Measurements from ENCODE around the gene DOCK3. TPM values are rescaled to one million over a fixed set of nuclear protein-coding genes. Genes with fewer than 3 reads are reported as not detected.

DOCK3 gene
- total and polyA plus RNA-seq, 4 donors, result 0.01 to 0.08 (median 0.06) TPM; not detected in 1

- H3K9ac ChIP-seq (ENCODE audit: low read depth in 1 of 2, low read length in 2 of 2), result no peak overlapping the region
- H3K36me3 ChIP-seq (ENCODE audit: control insufficient read depth in 4 of 4, insufficient read depth in 3 of 4, low read depth in 1 of 4, low read length in 3 of 4), result no peaks in the 10 kb centered on the region
- TF ChIP-seq RAD21 (IDR thresholded peaks at IDR 0.05) (no peak), REST (IDR thresholded peaks at IDR 0.05) (no peak), CTCF (IDR thresholded peaks at IDR 0.05; ENCODE audit: low read depth, low read length, missing input control) (no peak), RXRA (IDR thresholded peaks at IDR 0.05) (no peak), FOXA1 (IDR thresholded peaks at IDR 0.05) (no peak), FOXA2 (IDR thresholded peaks at IDR 0.05) (no peak), TAF1 (conservative IDR thresholded peaks at IDR 0.05) (no peak), NR2F2 (IDR thresholded peaks at IDR 0.05) (no peak), EGR1 (IDR thresholded peaks at IDR 0.05; ENCODE audit: low read depth in 2 of 2) (no peak), SP1 (IDR thresholded peaks at IDR 0.05) (no peak), ATF3 (IDR thresholded peaks at IDR 0.05) (no peak), JUND (IDR thresholded peaks at IDR 0.05) (no peak), GABPA (IDR thresholded peaks at IDR 0.05 in 1 of 2, conservative IDR thresholded peaks at IDR 0.05 in 1 of 2) (no peak)
- TF ChIP-seq, protein P1, sequence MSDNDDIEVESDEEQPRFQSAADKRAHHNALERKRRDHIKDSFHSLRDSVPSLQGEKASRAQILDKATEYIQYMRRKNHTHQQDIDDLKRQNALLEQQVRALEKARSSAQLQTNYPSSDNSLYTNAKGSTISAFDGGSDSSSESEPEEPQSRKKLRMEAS (IDR thresholded peaks at IDR 0.05), result no peak
- TF ChIP-seq, protein P2, sequence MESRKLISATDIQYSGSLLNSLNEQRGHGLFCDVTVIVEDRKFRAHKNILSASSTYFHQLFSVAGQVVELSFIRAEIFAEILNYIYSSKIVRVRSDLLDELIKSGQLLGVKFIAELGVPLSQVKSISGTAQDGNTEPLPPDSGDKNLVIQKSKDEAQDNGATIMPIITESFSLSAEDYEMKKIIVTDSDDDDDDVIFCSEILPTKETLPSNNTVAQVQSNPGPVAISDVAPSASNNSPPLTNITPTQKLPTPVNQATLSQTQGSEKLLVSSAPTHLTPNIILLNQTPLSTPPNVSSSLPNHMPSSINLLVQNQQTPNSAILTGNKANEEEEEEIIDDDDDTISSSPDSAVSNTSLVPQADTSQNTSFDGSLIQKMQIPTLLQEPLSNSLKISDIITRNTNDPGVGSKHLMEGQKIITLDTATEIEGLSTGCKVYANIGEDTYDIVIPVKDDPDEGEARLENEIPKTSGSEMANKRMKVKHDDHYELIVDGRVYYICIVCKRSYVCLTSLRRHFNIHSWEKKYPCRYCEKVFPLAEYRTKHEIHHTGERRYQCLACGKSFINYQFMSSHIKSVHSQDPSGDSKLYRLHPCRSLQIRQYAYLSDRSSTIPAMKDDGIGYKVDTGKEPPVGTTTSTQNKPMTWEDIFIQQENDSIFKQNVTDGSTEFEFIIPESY (IDR thresholded peaks at IDR 0.05), result no peak
- H3K27ac ChIP-seq (ENCODE audit: low read depth in 1 of 2, low read length in 2 of 2), result no peak overlapping the region
- no peaks in the 10 kb centered on the region for H3K27me3 ChIP-seq (ENCODE audit: control insufficient read depth in 4 of 4, insufficient read depth in 4 of 4, low read length in 3 of 4)
- 74% methylated on average over 1 of the region's 1 CpG for WGBS
- H3K9me3 ChIP-seq (ENCODE audit: control insufficient read depth in 4 of 4, low read length in 3 of 4), result no peaks in the 10 kb centered on the region
- H3K4me3 ChIP-seq (ENCODE audit: low read depth in 1 of 3, low read length in 3 of 3), result no peak overlapping the region
- H3K4me1 ChIP-seq (ENCODE audit: control insufficient read depth in 4 of 4, insufficient read depth in 4 of 4, low read length in 3 of 4), result no peaks in the 10 kb centered on the region
- DNase-seq (ENCODE audit: low spot score), result no peak
These were observed 679.0 kb downstream of the DOCK3 start for GRCh38 chr3:51353691-51354090.

DNA sequence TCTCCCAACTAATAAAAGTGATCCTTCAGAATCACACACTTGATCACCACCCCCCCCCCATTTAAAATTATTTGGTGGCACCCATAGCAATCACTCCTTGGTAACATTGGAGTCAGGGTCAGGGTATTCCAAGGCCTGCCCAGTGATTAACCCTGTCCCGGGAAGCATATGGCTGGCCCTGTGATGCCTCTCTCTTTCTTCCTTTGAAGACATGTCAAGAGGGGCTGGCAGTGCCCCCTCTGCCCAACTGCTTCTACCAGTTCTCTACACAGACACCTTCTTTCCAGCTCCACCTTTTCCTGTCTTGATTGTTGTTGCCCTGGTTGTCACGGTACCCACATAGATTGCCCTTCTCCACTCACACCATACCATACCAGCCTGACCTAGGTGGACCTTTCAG is 679.4 kb downstream of the DOCK3 start:
- WGBS, result 94% methylated on average over 2 of the region's 2 CpGs
- Histone ChIP-seq H3K36me3 (ENCODE audit: control insufficient read depth in 4 of 4, insufficient read depth in 3 of 4, low read depth in 1 of 4, low read length in 3 of 4) (no peaks in the 10 kb centered on the region), H3K9ac (ENCODE audit: low read depth in 1 of 2, low read length in 2 of 2) (no peak overlapping the region), H3K4me3 (ENCODE audit: low read depth in 1 of 3, low read length in 3 of 3) (no peak overlapping the region), H3K27me3 (ENCODE audit: control insufficient read depth in 4 of 4, insufficient read depth in 4 of 4, low read length in 3 of 4) (no peaks in the 10 kb centered on the region), H3K4me1 (ENCODE audit: control insufficient read depth in 4 of 4, insufficient read depth in 4 of 4, low read length in 3 of 4) (no peaks in the 10 kb centered on the region), H3K9me3 (ENCODE audit: control insufficient read depth in 4 of 4, low read length in 3 of 4) (no peaks in the 10 kb centered on the region), H3K27ac (ENCODE audit: low read depth in 1 of 2, low read length in 2 of 2) (no peak overlapping the region)
- no peak for TF ChIP-seq TAF1 (conservative IDR thresholded peaks at IDR 0.05)
- no peak for TF ChIP-seq REST (IDR thresholded peaks at IDR 0.05)
- no peak for TF ChIP-seq SP1 (IDR thresholded peaks at IDR 0.05)
- TF ChIP-seq NR2F2 (IDR thresholded peaks at IDR 0.05), result no peak
- TF ChIP-seq RXRA (IDR thresholded peaks at IDR 0.05), result no peak
- no peak for TF ChIP-seq ATF3 (IDR thresholded peaks at IDR 0.05)
- no peak for TF ChIP-seq YY1 (IDR thresholded peaks at IDR 0.05)
- no peak for DNase-seq (ENCODE audit: low spot score)

Measured in liver (tissue), 9 donors.